ENCODE data around the gene FMOD. TPM values are rescaled to one million over a fixed set of nuclear protein-coding genes. Genes with fewer than 3 reads are reported as not detected.

FMOD gene
- total and polyA plus RNA-seq, 2 donors (not counting 3 experiments of a cell fraction or from before 2014, with no cell fraction given) = 0.11 to 0.12 TPM

- dilution Hi-C loops (cut with MboI; ENCODE audit: extremely low pct_ligation_motif_present, low sequenced_read_pairs) = no loop called here
Measured at GRCh38 chr1:203301331-203301668, 49.6 kb downstream of the FMOD start.

More at GRCh38 chr1:203301331-203301668, 49.6 kb downstream of the FMOD start:
- H3K27me3 ChIP-seq (ENCODE audit: control insufficient read depth in 2 of 2, insufficient read depth in 2 of 2, low read length in 2 of 2) = peaks cover 11 to 21% of the 10 kb centered on the region in 2 experiments
- H3K4me3 ChIP-seq (replicated peaks in 1 of 3; ENCODE audit: insufficient read depth in 1 of 3, low read depth in 1 of 3, low read length in 3 of 3) = no peak overlapping the region
- H3K9me3 ChIP-seq (replicated peaks; ENCODE audit: control insufficient read depth, insufficient read depth, low read length) = no peaks in the 10 kb centered on the region
- no peak overlapping the region for H3K27ac ChIP-seq (ENCODE audit: insufficient read depth, low read depth, low read length)
- H3K36me3 ChIP-seq (ENCODE audit: control insufficient read depth in 2 of 2, extremely low read depth in 1 of 2, insufficient read depth in 2 of 2, low read length in 2 of 2) = no peaks in the 10 kb centered on the region
- H3K4me2 ChIP-seq (ENCODE audit: insufficient read depth, low read length) = no peak overlapping the region
- H3K79me2 ChIP-seq (ENCODE audit: control insufficient read depth, insufficient read depth, low read length) = no peaks in the 10 kb centered on the region
- intact Hi-C loops (cut with micrococcal nuclease) = no loop called here
- peaks cover 4% of the 10 kb centered on the region for H3K4me1 ChIP-seq (ENCODE audit: control insufficient read depth, extremely low read depth, insufficient read depth, low read length)
- H3K9me1 ChIP-seq (replicated peaks; ENCODE audit: control insufficient read depth, extremely low read depth, insufficient read depth, low read length) = no peaks in the 10 kb centered on the region
- no peak for TF ChIP-seq POLR2AphosphoS5 (IDR thresholded peaks at IDR 0.05; ENCODE audit: insufficient read depth, low read depth, low read length)
- no peak for TF ChIP-seq POLR2A (IDR thresholded peaks at IDR 0.05; ENCODE audit: low read depth, low read length)
- no peak for TF ChIP-seq FOS (IDR thresholded peaks at IDR 0.05; ENCODE audit: borderline replicate concordance, insufficient read depth, low read length)
- TF ChIP-seq, protein P1, sequence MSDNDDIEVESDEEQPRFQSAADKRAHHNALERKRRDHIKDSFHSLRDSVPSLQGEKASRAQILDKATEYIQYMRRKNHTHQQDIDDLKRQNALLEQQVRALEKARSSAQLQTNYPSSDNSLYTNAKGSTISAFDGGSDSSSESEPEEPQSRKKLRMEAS (IDR thresholded peaks at IDR 0.05; ENCODE audit: insufficient read depth, insufficient read length) = no peak
- TF ChIP-seq MYC (IDR thresholded peaks at IDR 0.05; ENCODE audit: low read depth, low read length) = no peak
- TF ChIP-seq GATA2 (IDR thresholded peaks at IDR 0.05; ENCODE audit: insufficient read depth, insufficient read length, low read depth, low read length) = no peak
- TF ChIP-seq EZH2 (IDR thresholded peaks at IDR 0.05; ENCODE audit: borderline replicate concordance, low read depth, low read length, severe bottlenecking) = no peak
- TF ChIP-seq JUN (IDR thresholded peaks at IDR 0.05; ENCODE audit: borderline replicate concordance, insufficient read depth, insufficient read length, low read depth) = no peak
- TF ChIP-seq, protein P2, sequence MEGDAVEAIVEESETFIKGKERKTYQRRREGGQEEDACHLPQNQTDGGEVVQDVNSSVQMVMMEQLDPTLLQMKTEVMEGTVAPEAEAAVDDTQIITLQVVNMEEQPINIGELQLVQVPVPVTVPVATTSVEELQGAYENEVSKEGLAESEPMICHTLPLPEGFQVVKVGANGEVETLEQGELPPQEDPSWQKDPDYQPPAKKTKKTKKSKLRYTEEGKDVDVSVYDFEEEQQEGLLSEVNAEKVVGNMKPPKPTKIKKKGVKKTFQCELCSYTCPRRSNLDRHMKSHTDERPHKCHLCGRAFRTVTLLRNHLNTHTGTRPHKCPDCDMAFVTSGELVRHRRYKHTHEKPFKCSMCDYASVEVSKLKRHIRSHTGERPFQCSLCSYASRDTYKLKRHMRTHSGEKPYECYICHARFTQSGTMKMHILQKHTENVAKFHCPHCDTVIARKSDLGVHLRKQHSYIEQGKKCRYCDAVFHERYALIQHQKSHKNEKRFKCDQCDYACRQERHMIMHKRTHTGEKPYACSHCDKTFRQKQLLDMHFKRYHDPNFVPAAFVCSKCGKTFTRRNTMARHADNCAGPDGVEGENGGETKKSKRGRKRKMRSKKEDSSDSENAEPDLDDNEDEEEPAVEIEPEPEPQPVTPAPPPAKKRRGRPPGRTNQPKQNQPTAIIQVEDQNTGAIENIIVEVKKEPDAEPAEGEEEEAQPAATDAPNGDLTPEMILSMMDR (IDR thresholded peaks at IDR 0.05; ENCODE audit: extremely low read depth in 1 of 2, insufficient read depth in 1 of 2, low read depth in 1 of 2, low read length in 2 of 2) = no peak
- no peak overlapping the region for H2AFZ ChIP-seq (ENCODE audit: low read depth, low read length)
- H4K20me1 ChIP-seq (replicated peaks; ENCODE audit: control insufficient read depth, extremely low read depth, insufficient read depth, low read length) = no peaks in the 10 kb centered on the region
- DNase-seq (ENCODE audit: low read depth, low spot score) (no peak), FAIRE-seq (no peak)
- CTCF ChIA-PET = interaction anchor here (0.7 kb wide), 1 partner anchor 26 kb away, joined by 3 read pairs; no protein-coding TSS in a partner anchor
- POLR2A ChIA-PET = no interaction called here
- no peak overlapping the region for H3K9ac ChIP-seq (replicated peaks; ENCODE audit: extremely low read depth, insufficient read depth, low read length)
- no TSS peak for BruUV-seq (replicated peaks)
